ENCODE measurements around the gene ZDHHC3.

ZDHHC3 gene

DNA sequence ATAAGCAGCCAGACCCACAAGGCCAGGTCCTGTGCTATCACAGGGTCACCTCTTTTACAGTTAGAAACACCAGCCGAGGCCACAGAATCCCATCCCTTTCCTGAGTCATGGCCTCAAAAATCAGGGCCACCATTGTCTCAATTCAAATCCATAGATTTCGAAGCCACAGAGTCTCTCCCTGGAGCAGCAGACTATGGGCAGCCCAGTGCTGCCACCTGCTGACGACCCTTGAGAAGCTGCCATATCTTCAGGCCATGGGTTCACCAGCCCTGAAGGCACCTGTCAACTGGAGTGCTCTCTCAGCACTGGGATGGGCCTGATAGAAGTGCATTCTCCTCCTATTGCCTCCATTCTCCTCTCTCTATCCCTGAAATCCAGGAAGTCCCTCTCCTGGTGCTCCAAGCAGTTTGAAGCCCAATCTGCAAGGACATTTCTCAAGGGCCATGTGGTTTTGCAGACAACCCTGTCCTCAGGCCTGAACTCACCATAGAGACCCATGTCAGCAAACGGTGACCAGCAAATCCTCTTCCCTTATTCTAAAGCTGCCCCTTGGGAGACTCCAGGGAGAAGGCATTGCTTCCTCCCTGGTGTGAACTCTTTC lies 62.0 kb downstream of the ZDHHC3 start:
- peak; percentile 79 for TF ChIP-seq CTCF (IDR thresholded peaks at IDR 0.05; ENCODE audit: insufficient read depth, low read depth, low read length, missing control alignments)
- no peak overlapping the region for H3K4me3 ChIP-seq (ENCODE audit: low read depth, low read length)
- peak; percentile 67 for DNase-seq (ENCODE audit: low read depth)

- TF ChIP-seq CTCF (IDR thresholded peaks at IDR 0.05; ENCODE audit: insufficient read depth, low read depth, low read length, missing control alignments): no peak
- no peak overlapping the region for H3K4me3 ChIP-seq (ENCODE audit: low read depth, low read length)
- no peak for DNase-seq (ENCODE audit: low read depth)
These were observed 65.3 kb downstream of the ZDHHC3 start for GRCh38 chr3:44910693-44911092.

DNA sequence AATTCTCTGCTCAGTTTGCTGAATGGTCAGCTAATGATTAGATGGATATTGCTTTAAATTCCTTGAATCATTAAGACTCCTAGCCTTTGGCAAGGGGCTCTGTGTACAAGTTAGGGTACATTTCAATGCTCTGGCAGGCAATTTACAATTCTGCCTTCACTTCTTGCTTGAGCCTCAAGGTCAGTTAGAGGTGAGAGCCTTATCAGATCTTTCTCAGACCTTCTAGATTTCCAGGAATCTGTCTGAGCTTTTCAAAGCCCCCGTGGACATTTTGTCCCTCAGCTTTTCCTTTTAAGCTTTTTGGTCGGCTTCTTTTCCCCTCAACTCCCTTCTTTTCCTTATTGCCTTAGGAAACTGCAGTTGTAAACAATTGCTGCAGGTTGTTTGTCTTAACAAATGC lies 66.9 kb downstream of the ZDHHC3 start:
- no peak for TF ChIP-seq CTCF (IDR thresholded peaks at IDR 0.05; ENCODE audit: insufficient read depth, low read depth, low read length, missing control alignments)

GRCh38 chr3:44907612-44908011 lies 68.4 kb downstream of the ZDHHC3 start:
- no peak overlapping the region for H3K4me3 ChIP-seq (ENCODE audit: low read depth, low read length)
- TF ChIP-seq CTCF (IDR thresholded peaks at IDR 0.05; ENCODE audit: insufficient read depth, low read depth, low read length, missing control alignments): no peak
- DNase-seq (ENCODE audit: low read depth): no peak

More for the DNA sequence above, 66.9 kb downstream of the ZDHHC3 start:
- no peak for DNase-seq (ENCODE audit: low read depth)
- H3K4me3 ChIP-seq (ENCODE audit: low read depth, low read length): no peak overlapping the region

- no peak for TF ChIP-seq CTCF (IDR thresholded peaks at IDR 0.05; ENCODE audit: insufficient read depth, low read depth, low read length, missing control alignments)
- no peak overlapping the region for H3K4me3 ChIP-seq (ENCODE audit: low read depth, low read length)
- no peak for DNase-seq (ENCODE audit: low read depth)
These were observed 69.0 kb downstream of the ZDHHC3 start for GRCh38 chr3:44906997-44907396.

DNA sequence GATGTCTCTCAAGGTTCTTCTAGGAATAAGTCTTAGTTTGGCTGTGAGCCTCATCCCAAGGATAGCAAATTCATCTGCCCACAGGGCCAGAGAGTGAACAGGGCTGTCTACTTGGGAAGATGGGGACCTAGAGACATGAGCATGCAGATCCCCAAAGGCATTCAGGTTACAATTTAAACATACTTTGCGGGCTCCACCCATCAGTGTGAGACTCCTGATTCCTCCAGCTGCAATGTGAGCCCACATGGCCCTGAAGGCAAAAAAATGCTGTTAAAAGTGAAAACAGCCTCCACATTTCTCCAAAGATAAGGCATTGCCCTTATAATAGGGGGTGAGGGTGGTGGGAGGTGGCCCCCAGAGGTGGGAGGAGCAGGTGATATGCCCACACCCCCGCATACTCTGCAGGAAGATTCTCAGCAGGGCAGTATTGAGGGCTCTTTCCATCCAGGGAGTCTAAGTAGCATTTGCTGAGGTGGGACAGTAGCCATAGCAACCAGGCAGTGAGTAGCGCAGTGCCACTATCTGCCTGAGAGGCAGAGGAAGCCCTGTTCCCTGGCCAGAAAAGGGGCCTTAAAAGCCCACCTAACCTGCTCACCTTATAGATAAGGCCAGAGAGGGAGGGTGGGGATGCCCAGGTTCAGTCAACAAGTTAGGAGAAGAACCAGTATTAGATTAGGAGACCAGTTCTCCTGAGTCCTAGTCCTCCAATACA lies 70.4 kb downstream of the ZDHHC3 start:
- H3K4me3 ChIP-seq (ENCODE audit: low read depth, low read length): no peak overlapping the region
- no peak for TF ChIP-seq CTCF (IDR thresholded peaks at IDR 0.05; ENCODE audit: insufficient read depth, low read depth, low read length, missing control alignments)
- DNase-seq (ENCODE audit: low read depth): no peak

DNA sequence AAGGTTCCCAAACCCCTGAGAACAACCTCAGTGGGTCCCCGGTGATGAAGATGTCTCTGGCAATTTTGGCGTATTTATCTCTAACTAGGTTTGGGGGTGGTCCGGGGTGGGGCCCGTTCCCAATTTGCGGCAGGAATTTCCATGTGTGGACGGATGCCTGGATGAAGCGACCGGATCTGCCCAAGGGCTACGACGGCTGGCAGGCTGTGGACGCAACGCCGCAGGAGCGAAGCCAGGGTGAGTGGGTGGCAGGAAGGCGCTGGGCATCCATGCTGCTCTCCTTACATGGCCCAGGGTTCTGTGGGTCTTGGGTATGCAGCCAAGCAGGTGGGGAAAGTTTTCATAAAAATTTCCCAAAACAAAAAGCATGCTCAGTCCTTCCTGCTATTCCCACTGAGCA lies 72.2 kb downstream of the ZDHHC3 start:
- DNase-seq (ENCODE audit: low read depth): no peak
- H3K4me3 ChIP-seq (ENCODE audit: low read depth, low read length): no peak overlapping the region
- no peak for TF ChIP-seq CTCF (IDR thresholded peaks at IDR 0.05; ENCODE audit: insufficient read depth, low read depth, low read length, missing control alignments)

Measured in GM12865 (cell line).